Right lobe of liver (tissue), 6 donors: Measurements from ENCODE around the gene SMOC1. TPM values are rescaled to one million over a fixed set of nuclear protein-coding genes. Genes with fewer than 3 reads are reported as not detected.

Experiments
- ATAC-seq, 4 donors: fragments of 200-7000 bp; cut with Tn5 transposase; one replicate each; pipeline ENCODE4 v1.9.1; 2020; ENCODE audit warnings: mild to moderate bottlenecking in 4 of 4, moderate library complexity in 4 of 4
- DNase-seq, 3 donors: peaks; one replicate each; pipeline ENCODE4 v3.0.0-alpha.2; 2020
- H3K27ac ChIP-seq, 3 donors: fragments of 200-600 bp; one replicate each; pipeline ENCODE4 v1.8.0; 2022
- H3K27me3 ChIP-seq, 2 donors: fragments of 200-600 bp; one replicate each; pipeline ENCODE4 v1.8.0; 2022
- H3K36me3 ChIP-seq, 4 donors: fragments of 200-600 bp; sonication (generic) in 1 of 4; one replicate each; pipeline versions ENCODE4 v1.5.1 to v1.8.0; 2017 to 2022; ENCODE audit warnings: control low read depth in 1 of 4
- H3K4me1 ChIP-seq, 4 donors: fragments of 200-600 bp; sonication (generic) in 1 of 4; one replicate each; pipeline versions ENCODE4 v1.5.1 to v1.8.0; 2017 to 2022; ENCODE audit warnings: control low read depth in 1 of 4
- H3K4me3 ChIP-seq, 3 donors: fragments of 200-600 bp; one replicate each; pipeline ENCODE4 v1.8.0; 2022
- H3K9me3 ChIP-seq, 4 donors: fragments of 200-600 bp; sonication (generic) in 1 of 4; one replicate each; pipeline versions ENCODE4 v1.5.1 to v1.8.0; 2017 to 2022; ENCODE audit warnings: control low read depth in 1 of 4
- POLR2A ChIP-seq: fragments of 450-650 bp; IDR thresholded peaks from one replicate; pipeline ENCODE4 v1.6.1; 2017; ENCODE audit warnings: antibody characterized with exemption, mild to moderate bottlenecking
- WGBS: methylation state at CpG from one replicate; pipeline ENCODE4 v1.1.6; 2018; ENCODE audit warnings: low coverage, low lambda C conversion rate; ENCODE audit not compliant: insufficient coverage; ENCODE audit errors: missing lambda C conversion rate; 5-methylcytosine and 5-hydroxymethylcytosine counted together
- intact Hi-C, 2 donors: fragments of 100-400 bp; cut with DNase I; formaldehyde crosslinking; loops; one replicate each; pipeline versions ENCODE4 v1.11.2 to v1.14.1; 2022
- total RNA-seq, 6 experiments: library from RNA; depleted of rRNA in 2 of 6; stranded (reverse); fragments of >200 nt in 2 of 6; fragmentation: NEBNext Ultra II Directional in 3 of 6; extraction: Animal tissue kit (Norgen Biotek cat#: 25700) in 3 of 6; gene quantifications; one replicate each; pipeline versions ENCODE4 v1.1.0 to v1.2.4, GENCODE V29; 2016 to 2023
- TF ChIP-seq, protein P1 (sequence below), 4 donors: fragments of 200-600 bp in 3 of 4; fragments of 450-650 bp in 1 of 4; IDR thresholded peaks; one replicate each; pipeline versions ENCODE4 v1.5.1 to v1.8.0; 2016 to 2022; ENCODE audit warnings: antibody characterized with exemption in 4 of 4, mild to moderate bottlenecking in 2 of 4
- donor health status: DM: no; HTN: yes; CAD: no.
- donor health status: DM: no; HTN: no; CAD: no.
- donor health status: DM: no; HTN: no; CAD: no.
- donor health status: DM: no; HTN: yes; CAD: no.
- donor health status: DM: no; HTN: yes; CAD: no.

SMOC1 gene
- total RNA-seq, 6 experiments from 2014 or later: 22.3 to 88.5 (median 45.4) TPM

DNA sequence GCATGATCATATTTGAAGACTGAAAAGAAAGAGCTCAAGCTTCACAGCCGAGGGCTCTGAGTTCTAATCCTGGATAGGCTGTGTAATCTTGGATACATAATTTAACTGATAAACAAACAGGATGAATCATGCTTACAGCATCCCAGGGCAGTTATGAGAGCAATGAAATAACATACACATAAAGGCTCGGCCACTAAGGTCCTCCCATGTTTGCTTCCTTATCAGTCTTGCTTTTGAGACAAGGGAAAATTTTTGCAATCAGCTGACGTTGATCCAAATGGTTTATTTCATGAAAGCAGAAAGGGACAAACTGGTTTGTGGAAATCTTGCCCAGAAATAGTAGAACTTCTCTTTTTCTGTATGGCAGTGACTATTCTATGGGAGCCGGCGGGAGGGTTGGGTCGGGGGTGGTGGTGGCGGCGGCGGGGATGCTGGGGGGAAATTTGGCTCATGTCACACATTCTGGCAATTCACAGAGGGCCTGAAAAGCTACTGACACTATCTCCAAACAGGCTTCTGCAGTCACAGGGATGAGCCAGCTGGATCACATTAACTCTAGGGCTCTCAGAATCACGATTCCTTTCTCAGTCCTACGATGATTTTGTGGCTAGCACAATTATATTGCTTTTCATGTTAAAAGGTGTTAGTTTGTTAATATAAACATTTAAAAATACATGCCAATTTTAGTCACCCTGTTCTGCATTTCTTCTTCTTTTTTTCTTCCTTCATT lies 185.1 kb downstream of the SMOC1 start:
- Histone ChIP-seq H3K4me1 (no peaks in the 10 kb centered on the region), H3K9me3 (no peaks in the 10 kb centered on the region), H3K27ac (no peak overlapping the region), H3K27me3 (no peaks in the 10 kb centered on the region), H3K36me3 (no peaks in the 10 kb centered on the region), H3K4me3 (no peak overlapping the region)
- intact Hi-C loops: no loop called here
- ATAC-seq: no peak
- TF ChIP-seq POLR2A: no peak
- TF ChIP-seq, protein P1, sequence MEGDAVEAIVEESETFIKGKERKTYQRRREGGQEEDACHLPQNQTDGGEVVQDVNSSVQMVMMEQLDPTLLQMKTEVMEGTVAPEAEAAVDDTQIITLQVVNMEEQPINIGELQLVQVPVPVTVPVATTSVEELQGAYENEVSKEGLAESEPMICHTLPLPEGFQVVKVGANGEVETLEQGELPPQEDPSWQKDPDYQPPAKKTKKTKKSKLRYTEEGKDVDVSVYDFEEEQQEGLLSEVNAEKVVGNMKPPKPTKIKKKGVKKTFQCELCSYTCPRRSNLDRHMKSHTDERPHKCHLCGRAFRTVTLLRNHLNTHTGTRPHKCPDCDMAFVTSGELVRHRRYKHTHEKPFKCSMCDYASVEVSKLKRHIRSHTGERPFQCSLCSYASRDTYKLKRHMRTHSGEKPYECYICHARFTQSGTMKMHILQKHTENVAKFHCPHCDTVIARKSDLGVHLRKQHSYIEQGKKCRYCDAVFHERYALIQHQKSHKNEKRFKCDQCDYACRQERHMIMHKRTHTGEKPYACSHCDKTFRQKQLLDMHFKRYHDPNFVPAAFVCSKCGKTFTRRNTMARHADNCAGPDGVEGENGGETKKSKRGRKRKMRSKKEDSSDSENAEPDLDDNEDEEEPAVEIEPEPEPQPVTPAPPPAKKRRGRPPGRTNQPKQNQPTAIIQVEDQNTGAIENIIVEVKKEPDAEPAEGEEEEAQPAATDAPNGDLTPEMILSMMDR (IDR thresholded peaks at IDR 0.05): no peak
- WGBS: 80% methylated on average over 11 of the region's 11 CpGs
- no peak for DNase-seq

DNA sequence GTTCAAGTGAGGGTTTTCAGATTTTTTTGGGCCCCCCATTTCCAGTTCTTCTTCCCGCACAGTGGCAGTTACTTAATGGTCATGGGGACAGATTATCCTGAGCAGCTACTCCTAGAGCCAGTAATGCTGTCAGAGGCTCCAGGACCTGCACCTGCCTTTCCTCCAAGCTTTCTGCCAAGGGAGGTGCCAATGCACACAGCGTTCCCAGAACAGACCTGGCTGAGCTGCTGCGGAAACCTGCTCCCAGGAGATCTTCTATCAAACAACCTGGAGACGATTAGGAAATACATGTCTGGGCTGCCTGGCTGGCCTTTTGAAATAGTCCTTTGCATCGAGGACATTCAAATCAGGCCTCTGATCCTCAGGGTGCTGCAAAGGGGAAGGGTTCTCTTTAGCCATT lies 188.6 kb downstream of the SMOC1 start:
- ATAC-seq: no peak

DNA sequence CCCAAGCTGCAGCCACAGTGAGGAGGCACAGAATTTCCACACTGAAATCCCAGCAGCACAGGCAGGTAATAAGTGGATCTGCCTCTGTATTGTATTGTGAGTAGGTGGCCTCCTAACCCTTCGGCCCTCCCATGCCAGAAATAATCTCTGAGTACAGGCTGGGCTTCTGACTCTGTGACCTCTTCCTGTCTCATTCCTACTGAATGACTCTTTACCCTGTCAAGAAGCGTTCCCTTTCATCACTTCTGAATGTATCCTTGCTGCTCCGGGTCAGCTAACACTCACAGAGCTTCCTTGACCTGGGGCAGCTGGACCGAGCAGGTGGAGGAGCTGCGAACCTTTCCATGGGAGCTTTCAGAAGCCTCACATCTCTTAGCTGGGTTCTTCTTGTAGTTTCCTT lies 190.0 kb downstream of the SMOC1 start:
- H3K9me3 ChIP-seq: no peaks in the 10 kb centered on the region
- intact Hi-C loops: no loop called here
- H3K27me3 ChIP-seq: no peaks in the 10 kb centered on the region
- TF ChIP-seq, protein P1 (IDR thresholded peaks at IDR 0.05): no peak
- no peak for TF ChIP-seq POLR2A
- ATAC-seq (no peak), DNase-seq (no peak)
- H3K4me1 ChIP-seq: no peaks in the 10 kb centered on the region
- WGBS: 63% methylated on average over 5 of the region's 5 CpGs
- H3K4me3 ChIP-seq: no peak overlapping the region
- no peak overlapping the region for H3K27ac ChIP-seq
- no peaks in the 10 kb centered on the region for H3K36me3 ChIP-seq

More for the DNA sequence above, 188.6 kb downstream of the SMOC1 start:
- intact Hi-C loops: no loop called here
- Histone ChIP-seq H3K27ac (no peak overlapping the region), H3K4me3 (no peak overlapping the region), H3K9me3 (no peaks in the 10 kb centered on the region), H3K4me1 (no peaks in the 10 kb centered on the region), H3K36me3 (no peaks in the 10 kb centered on the region), H3K27me3 (no peaks in the 10 kb centered on the region)
- 53% methylated on average over 4 of the region's 5 CpGs for WGBS
- no peak for DNase-seq
- no peak for TF ChIP-seq POLR2A
- TF ChIP-seq, protein P1 (IDR thresholded peaks at IDR 0.05): no peak

DNA sequence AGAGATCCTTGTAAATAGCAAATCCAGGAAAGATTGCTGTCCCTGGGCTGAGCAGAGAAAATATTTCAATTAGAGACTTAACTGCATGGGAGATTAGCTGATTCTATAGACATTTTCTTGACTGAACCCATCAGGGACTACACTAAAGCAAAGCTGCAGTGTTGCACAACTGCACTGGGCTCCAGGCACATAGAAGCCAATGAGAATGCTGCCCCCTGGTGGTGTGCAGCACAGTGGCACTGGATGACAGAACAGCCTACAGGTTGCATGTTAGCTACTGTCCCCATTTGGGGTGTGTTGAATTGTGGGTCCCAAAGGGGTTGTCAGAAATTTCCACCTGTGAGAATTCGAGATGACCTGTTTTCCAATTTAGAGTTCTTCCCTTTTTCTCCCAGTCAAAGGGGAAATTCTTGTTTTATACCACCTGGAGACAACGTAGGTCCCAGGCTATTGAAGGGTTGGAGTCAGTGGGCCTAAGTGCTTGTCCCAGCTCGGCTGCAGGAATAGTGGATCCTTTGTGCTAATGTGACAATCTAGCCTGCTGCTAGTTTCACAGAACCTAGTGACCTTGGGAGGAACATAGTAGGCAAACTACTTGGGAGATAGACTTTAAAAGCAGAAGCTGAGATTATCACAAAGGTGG lies 194.8 kb downstream of the SMOC1 start:
- Histone ChIP-seq H3K4me1 (no peaks in the 10 kb centered on the region), H3K36me3 (no peaks in the 10 kb centered on the region), H3K27ac (no peak overlapping the region), H3K9me3 (no peaks in the 10 kb centered on the region), H3K4me3 (no peak overlapping the region), H3K27me3 (no peaks in the 10 kb centered on the region)
- 47% methylated on average over 3 of the region's 3 CpGs for WGBS
- peak; percentile 76 to 84 (median 83) for DNase-seq
- intact Hi-C loops: no loop called here
- peak; percentile 98 to 100 (median 100) for ATAC-seq
- TF ChIP-seq POLR2A: no peak
- TF ChIP-seq, protein P1 (IDR thresholded peaks at IDR 0.05): peak; percentile 88 to 96 (median 94)
